NK-92 (cell line): ENCODE data around the gene DNAH6.

Experiments
- DNase-seq: peaks from one replicate; lab custom pipeline; 2025; ENCODE audit not compliant: unreplicated experiment; lab: John Stamatoyannopoulos, UW

The DNAH6 gene

DNA sequence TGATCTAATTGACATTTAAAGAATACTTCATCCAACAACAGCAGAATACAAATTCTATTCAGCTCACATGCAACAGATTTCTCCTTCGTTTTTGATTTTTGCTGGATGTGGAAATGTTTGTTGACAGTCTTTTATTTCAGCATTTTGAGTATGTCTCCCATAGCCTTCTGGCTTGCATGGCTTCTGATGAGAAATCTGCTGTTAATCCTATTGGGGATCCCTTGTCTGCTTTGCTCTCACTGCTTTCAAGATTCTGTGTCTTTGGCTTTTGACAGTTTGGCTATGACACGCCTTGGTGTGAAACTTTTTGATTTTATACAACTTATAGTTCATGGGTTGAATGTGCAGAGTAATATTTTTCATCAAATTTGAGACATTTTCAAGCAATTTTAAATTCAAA lies 319.9 kb downstream of the DNAH6 start:
- DNase-seq = no peak

DNA sequence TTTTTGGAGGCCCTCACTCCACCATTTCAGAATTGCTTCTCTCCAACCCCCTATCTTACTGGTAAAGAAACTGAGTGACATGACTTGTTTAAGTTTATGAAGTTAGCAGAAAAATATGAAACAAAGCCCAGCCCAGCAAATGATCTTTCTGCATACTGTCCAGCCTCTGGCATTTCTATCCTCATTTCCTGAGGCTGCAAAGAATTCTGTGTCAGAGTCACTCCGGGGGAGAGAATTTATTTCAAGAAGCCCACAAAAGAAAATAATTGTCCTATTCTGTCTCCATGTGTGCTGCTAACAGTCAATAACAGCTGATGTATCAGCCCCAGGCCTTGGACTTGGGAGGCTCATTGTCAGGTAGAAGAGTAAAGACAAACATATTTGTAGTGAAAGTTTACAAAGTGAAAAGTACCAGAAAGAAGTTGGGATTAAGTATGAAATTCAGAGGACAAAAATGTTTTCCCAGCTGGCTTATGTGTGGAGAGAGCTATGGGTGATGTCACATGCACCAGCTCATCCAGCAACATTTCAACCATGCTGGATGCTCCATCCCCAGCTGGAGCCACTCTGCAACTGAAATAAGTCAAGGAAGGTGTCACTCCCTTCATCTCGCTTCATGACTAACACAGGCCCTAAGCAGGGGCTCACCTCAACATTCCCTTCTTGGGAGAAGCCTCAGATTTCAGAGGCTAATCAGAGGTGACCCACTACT lies 322.3 kb downstream of the DNAH6 start:
- DNase-seq = no peak

DNA sequence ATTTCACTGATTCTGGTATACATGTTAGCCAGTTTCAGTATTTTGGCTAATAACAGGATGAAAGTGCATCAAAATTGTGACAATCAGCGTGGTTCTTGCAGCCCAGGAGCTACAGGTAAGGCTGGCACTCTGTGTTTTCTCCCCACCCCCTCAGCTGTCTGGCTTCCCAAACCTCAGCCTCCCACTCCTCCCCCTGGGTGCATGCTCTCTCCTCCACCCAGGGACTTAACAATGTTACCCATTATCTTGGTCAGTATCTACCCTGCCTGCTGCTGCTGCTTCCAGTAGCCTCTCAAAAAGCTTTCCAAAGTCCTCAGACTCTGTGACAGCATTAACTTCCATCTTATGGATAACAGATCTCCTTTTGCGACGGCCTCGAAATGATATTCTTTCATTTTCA lies 323.6 kb downstream of the DNAH6 start:
- DNase-seq = no peak

DNA sequence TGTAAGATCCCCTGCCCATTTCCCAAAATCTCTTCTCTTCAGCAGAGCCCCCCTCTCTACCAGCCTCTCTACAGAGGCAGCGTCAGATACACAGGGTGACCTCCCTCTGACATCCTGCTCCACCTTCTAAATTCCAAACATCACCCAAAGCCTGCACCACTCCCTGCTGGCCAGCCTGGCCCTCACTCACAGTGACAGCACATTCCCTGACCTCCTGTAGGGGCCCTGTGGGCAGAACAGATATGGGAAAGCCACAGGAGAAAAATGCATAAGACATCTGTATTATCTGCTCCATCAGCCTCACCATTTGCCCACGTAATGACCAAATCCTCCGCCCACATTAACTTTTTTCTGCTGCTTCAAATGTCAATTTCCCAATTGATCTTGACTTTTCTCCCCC lies 324.0 kb downstream of the DNAH6 start:
- DNase-seq = no peak

DNA sequence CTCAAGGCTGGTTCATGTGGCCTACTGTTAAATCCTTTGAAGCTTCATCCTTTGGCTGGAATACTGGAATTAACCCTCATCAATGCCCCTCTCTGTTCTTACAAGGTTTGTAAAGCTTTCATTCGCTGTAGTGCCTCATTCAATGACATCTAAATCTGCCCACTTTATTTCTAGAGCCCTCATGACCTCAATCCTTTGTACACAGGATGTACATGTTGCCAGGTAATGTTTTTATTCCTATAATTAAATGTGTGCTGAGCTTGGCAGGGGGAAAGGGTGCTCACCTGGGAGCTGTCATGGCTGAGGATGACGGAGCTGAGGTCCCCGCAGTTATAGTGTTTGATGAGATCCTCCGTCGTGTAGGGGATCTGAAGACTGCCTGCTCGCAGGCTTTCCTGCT lies 325.3 kb downstream of the DNAH6 start:
- no peak for DNase-seq

DNA sequence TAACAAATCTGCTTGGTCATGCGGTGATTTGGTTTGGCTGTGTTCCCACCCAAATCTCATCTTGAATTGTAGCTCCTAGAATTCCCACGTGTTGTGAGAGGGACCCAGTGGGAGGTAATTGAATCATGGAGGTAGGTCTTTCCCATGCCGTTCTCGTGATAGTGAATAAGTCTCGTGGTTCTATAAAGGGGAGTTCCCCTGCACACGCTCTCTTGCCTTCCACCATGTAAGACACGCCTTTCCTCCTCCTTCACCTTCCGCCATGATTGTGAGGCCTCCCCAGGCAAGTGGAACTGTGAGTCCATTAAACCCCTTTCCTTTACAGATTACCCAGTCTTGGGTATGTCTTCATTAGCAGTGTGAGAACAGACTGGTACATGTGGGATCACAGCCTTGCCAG lies 327.8 kb downstream of the DNAH6 start:
- DNase-seq = no peak

DNA sequence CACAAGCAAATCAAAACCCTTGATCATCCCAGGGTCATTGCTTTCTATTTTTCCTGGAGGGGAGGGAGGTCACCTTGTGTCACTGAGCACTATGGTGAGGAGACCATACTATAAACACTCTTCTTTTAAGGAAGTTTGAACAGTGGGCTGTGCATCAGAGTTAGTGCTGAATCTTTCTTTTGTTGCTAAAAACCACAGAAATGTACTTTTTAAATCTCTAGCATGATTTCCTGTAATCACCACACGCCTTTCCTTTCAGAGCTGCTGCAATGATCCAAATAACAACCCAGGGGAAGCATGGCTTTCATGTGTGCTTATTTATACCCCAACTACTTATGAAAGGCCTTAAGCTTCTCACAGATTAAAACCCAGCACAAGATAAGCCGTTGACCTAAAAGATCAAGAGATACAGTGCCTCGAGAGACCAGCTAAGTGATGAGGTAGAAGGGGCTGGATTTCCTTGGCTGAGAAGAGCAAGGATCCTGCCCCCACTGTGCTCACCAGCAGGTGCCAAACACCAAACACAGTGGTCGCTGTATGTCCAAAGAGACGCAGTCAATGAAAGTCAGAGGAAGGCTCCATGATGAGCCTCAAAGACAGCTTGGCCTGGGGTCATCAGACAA lies 329.9 kb downstream of the DNAH6 start:
- no peak for DNase-seq

DNA sequence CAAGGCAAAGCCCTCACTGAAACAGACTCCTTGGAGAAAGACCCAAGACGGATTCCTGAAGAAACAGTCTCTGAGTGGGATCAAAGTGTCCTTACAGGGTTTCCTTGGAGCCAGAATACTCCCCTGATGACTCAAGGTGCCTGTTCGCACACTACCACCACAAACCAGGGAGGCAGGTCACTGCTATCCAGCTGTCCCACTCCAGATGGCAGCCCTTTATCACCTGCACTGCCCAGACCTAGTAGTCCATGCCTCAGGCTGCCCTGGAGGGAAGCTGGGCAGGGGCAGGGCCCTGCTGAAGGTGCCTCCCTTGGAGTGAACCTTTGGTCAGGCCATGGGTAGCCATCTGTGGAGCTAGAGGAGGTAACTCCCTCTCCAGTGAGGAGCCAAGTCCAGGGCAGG lies 330.4 kb downstream of the DNAH6 start:
- DNase-seq = no peak

DNA sequence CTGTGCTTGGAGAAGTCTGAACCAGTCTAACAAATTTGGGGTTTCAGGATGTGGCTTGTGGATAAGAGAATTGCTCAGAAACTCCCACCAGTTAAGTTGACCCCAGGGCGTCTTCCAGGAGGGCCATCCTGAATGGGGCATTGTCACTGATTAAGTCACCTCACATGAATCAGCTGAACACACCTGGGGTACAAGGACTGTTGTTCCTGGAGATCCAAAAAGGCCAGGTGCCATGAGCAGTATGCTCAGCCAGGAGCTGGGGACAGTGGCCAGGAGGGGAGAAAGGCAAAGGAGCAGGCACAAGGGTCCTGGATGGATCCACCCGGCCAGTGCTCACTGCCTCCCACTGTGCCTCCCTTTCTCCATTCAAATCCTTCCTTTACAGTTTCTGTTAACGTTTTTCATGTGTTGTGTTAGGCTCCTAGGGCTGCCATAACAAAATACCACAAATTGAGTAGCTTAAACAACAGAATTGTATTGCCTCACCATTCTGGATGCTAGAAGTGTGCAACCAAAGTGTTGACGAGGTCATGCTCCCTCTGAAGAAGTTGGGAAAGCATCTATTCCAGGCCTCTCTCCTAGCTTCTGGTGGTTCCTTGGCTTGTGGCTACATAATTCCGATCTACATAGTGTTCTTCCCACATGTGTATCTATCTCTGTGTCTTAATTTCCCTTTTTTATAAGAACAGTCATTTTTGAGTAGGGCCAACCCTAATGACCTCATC lies 331.2 kb downstream of the DNAH6 start:
- DNase-seq = no peak

DNA sequence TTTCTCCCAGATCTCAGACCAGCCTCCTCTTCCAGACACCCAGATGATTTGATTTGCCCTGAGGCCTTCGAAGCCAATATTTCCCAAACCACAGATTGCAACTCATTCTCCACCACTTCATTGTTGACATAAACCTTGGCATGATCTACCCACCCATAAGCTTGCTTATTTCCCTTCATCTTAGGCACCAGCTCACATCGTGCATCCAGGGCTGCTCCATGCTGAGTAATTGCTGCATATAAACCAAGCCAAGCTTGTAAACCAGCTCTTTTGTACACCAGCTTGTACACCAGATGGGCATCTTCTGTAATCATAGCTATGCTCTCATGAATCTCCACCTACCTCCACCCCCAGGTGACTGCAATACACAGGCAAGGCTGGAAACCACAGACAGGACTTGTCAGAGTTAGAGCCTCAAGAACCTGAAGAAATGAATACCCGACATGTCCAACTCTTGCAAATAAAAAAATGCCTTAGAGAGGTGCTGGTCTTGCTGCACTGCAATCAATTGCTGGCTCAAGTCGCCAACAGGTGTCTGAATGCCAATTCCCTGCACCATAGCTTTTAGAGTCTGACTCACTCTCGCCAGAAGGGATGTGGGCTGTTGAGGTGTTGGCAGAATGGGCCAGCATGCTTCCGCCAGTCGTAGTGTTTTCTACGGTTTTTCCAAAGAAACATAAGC lies 333.1 kb downstream of the DNAH6 start:
- no peak for DNase-seq

DNA sequence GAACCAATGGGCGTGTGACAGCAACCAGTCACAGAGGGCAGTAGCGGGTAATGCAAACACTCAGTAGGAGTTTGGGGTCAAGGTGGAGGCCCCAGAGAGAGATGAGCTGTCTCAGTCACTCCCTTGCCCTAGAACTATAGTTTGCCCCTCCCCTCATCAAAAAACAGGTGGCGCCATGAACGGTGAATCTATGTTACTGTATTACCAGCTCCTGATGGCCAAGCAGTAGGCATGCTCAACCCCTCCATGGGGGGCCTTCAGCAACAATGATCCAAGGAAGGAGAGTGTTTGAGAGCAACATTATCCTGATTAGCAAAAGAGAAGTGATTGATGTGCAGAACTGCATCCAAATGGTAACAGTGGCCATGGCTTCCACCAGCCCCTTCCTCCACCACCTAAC lies 334.2 kb downstream of the DNAH6 start:
- DNase-seq = no peak

DNA sequence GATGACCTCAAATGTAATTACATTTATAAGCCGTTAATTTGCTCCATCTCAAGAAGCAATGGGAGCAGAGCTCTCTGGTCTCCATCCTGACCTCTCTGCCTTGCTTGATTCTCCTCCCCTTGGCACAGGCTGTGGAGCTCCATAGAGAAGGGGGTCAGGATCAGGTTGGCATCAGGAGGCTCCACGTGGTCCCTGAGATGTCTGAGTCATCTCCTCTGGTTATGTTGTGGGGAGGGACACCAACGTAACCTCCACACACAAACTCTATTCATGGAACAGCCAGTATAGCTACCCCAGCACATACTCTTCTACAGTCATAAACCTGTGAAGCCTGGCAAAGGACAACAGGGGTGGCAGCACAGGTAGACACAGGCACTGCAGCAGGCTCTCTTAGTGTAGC lies 335.6 kb downstream of the DNAH6 start:
- no peak for DNase-seq

DNA sequence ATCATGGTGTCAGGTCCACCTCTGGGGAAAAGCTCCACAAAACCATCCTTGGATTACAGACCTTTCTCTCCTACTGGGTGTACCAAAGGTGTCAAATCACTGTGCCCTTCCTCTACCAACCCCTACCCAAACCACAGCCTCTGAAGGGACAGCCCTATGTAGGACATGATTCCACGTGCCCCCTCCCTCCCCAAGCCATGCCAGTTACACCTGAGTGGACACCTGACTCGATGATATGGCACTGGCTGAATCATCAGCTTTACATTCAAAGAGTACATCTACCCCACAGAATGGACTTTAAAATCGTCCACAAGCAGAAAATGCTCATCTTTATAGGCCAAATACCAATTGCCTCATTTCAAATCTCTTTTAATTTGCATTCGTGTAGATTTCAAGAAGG lies 338.6 kb downstream of the DNAH6 start:
- DNase-seq = no peak

DNA sequence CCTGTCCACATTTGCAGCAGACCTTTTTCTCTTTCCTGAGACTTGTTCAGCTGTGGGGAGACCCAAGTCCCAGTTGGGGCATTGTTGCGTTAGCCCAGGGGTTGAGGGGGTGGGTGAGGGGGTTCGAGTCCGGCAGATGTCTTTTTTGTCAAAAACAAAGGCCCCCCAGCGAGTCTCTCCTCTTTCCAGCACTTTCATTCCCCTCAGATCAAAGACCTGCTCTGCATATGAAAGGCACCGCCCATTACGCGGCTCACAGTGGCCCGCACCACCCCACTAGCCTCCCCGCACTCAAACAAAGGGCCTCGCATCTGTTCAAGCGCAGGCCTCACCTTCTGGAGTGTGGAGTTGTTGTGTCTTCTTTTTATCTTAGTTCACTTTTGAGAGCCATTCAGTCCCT lies 339.4 kb downstream of the DNAH6 start:
- no peak for DNase-seq

DNA sequence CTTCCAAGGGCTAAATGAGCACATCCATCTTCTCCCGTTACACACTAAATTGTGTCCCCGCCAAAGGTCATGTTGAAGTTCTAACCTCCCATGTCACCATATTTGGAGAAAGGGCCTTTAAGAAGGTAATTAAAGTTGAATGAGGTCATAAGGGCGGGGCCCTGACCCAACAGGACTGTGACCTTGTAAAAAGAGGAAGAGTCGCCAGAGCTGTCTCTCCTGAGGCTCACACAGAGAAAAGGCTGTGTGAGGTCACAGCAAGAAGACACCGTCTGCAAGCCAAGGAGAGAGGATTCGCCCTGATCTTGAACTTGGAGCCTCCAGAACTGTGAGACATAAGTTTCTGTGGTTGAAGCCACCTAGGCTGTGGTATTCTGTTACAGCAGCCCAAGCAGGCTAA lies 340.5 kb downstream of the DNAH6 start:
- no peak for DNase-seq

DNA sequence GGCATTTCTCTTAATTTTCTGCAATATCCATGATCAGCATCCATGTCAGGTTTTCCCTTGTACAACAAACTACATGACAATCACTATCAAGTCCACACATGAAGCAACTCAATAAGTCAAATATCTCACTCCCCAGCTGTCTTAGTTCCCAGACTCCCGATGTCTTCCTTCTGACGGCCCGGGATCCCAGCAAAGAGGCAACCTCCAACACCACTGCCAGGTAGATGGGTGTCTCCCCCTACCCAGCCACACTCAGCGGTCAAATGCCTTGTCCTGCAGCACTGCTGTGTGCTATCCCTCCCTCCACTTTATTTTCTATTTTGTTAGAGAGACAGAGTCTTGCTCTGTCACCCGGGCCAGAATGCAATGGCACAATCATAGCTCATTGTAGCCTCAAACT lies 341.3 kb downstream of the DNAH6 start:
- DNase-seq = no peak

DNA sequence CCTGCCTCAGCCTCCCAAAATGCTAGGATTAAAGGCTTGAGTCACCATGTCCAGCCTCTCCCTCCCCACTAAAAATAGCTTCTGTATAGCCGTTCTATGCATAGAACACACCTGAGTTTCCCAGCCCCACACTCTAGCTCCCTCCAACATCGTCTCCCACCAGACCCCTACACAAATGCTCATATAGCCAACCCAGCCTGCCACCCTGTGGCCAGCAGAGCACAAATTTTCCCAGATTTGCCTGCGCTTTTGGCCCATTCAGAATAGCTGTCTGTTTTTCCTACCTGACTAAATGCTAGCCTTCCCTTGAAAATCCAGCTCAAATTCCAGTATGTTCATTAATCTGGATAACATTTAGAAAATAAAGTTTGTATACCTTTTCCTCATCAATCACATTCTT lies 341.8 kb downstream of the DNAH6 start:
- DNase-seq = no peak

DNA sequence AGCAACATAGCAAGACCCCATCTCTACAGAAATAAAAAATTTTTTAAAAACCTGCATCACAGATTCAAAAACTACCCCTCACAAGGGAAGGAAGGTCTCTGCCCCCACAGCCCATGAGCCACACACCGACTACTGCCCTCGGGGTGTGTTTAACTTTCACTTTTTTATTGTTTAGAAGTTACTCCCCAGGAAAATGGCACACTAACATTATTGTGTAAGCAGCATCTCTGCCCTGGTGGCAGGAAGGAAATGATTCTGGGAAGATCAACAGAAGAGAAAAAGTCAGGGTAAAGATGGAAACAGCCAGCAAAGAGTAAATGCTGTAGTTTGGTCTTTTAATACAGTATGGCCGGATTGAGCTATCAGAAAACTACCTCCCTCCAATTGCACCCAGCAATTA lies 342.6 kb downstream of the DNAH6 start:
- no peak for DNase-seq

DNA sequence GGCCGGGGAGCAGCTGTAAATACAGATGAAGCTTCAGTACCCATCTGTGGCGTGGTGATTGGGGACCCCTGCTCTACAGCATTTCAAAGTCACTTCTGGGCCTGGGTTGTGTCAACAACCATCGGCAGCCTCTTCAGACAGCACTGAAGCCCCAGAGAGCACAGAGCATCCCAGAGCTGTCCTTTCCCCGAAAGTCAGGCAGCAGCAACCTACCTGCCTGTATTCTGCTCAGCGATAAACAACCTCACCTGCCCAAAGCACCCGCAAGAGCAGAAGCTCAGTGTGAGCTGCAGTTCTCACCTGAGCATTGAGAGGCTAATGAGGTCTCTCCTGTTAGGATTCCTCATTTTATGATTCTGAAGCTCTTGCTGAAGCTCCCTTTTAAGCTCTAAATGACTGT lies 345.2 kb downstream of the DNAH6 start:
- no peak for DNase-seq

DNA sequence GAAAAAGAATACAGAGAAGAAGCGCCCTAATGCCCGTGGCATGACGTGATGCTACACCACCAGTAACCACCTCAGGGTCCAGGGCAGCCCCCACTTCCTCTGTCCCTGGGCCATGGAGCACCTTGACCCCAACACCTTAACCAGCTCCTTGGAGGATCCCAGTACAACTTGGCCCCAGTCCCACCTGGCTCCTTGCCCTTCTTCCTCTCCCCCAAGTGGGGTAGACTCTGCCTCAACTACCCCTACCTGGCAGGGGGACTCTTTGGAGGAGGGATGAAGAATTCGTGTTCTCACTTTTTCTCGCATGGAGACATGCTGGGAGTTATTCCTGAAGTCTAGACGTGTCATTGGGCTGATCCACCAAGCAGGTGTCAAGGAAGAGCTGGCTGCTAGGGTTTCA lies 345.7 kb downstream of the DNAH6 start:
- no peak for DNase-seq

DNA sequence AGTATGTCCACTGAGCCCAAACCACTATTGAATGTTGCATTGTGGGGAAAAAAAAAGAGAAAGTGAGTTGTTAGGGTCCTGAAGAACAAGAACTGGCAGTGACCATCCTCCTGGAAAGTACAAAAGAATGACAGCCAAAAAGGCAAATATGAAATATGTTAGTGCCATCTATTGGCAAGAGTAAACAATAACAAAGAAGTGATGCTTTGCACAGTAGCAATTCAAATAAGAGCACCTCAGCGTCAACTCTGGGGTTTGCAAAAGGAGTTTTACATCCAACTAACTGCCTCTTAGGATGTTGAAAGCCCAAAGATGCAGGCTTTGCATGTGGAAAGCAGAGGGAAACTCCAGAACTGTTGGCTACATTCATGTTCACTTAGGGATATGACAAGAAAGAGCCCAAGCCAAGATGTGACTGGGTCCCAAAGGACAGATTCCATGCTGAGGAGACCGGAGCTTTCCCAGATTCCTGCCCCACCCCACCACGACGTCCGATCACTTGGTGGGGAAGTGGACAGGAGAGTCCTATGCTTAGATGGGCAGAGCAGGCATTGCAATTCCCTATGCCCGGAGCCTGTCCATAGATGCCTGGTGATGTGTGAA lies 349.0 kb downstream of the DNAH6 start:
- no peak for DNase-seq

DNA sequence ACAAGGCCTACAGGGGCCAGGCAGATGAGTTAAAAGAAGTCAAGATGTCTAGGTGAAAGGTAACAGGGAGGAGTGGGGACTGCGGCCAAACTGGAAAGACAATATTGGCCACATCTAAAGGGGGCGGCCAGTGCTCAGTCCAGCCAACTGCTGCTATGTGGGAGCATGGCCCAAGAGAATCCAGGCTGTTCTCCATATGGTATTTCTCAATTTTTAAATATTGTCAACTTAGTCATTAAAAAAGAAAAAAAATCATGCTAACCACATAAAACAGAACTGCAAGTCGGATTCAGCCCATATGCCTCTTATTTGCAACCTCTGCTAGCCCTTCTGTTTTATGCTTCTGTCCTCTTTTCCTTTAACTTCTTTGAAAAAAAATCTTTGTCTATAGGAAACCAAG lies 349.8 kb downstream of the DNAH6 start:
- DNase-seq = no peak
